Central memory CD4-positive, alpha-beta T cell (primary cell): Measurements from ENCODE around the gene C17orf50.

Experiments used
- DNase-seq: peaks from one replicate; pipeline ENCODE4 v3.0.0; 2022
- total RNA-seq, 3 experiments: gene quantifications; one replicate each; lab custom pipeline; 2026; lab: John Stamatoyannopoulos, UW

The C17orf50 gene
- 0 reads per million in 3 experiments for total RNA-seq

DNA sequence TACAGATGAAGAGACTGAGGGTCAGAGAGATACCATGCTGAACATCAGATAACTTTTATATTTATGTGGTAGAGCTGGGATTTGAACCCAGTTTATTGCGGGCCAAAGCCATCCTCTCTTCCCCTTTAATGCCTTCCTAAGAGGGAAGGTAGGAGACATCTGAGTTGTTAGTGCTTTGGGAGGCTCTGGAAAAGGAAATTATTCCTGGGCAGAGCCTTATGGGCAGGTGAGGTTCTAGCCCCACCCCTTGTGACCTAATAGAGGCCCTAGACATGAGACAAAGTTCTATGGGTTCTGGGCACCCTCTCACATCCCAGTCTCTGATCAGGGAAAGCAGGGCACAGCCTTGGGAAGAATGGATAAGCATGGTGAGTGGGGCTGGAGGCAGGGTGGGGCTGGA is at the start of gene C17orf50:
Gene C17orf50, plus strand, starts transcription at position 301 of the 400 bp plus-strand sequence. Its CDS starts 55 bp downstream, at position 356.
- no peak for DNase-seq

DNA sequence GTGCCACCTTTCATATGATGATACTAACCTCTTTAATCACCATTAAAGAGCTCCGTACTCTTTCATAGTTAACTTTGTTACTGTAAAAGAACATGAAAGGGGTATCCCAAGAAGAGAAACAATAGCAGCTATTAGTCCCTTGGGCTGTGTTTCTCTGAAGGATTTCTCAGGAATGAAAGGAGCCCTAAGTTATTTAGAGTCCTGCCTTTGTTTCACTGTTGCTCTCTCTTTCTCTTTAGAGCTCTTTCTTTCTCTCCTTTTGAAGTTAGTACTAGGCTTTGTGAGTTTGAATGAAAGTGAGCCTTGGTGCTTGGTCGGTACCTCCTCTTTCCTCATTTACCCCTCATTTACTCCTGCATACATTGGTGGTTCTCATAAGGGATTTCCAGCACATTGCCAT is 49.7 kb upstream of the C17orf50 start:
- DNase-seq, result no peak

DNA sequence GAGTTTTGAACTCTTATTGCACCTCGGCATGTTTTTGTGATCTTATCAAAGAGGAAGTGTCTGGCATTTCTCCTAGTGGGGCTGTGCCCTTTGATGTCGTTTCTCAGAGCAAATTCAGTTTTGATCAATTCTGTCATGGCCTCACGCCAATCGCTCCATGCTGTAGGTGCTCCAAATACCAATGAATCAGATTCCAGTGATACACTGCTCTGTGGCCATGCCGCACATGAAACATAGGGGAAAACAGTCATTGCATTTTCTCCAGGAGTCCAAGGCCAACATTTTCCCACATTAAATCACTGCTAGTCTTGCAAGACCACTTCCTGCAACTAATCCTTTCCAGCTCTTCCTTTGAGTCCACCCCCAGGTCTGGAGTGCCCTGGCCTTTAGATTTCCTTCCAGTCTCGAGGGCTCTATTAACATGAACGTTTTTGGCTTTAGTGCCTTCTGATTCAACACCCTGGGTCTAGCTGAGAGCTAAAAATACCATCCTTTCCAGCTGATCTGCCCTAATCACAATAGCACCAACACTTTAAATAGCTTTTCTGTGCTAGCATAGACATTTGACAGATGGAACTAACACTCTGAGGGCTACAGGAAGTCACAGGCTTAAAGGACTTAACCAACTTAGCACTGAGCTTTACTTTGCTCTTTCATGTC is 47.5 kb upstream of the C17orf50 start:
- no peak for DNase-seq

DNA sequence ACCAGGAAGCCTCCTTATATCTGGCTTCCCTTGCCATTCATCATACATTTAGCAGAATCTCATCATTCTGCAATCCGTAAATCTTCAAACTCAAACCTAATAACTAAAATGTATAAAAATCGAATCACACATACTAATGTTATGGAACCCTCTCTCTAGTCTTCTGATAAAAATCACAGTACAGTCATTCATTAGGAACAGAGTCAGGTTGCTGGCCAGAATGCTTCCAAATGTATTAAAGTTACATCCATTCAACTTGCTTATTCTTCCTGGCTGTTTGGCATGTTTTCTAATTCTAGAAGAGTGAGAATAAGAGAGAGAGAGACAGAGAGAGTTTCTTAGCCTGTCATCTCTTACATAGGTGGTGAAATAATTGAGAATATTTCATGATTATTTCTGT is 45.7 kb upstream of the C17orf50 start:
- DNase-seq, result no peak

DNA sequence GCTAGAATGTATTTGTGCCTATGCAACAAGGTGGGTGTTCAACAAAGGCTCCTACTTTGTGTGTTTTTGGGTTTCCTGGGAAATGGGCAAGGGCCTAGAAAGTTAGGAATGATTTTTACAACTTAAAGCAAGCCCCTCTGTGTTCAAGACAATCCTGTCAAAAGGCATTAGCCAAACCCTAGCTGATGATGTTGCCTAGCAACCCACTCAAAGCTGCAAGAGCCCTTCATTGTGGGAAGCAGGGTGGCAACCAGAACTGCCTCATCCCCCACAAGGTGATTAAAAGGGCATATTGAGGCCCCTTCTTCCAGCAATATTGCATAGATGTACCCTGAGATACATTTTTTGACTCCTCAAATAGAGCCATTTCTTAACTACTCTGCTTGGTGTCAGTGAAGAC is 45.3 kb upstream of the C17orf50 start:
- no peak for DNase-seq

DNA sequence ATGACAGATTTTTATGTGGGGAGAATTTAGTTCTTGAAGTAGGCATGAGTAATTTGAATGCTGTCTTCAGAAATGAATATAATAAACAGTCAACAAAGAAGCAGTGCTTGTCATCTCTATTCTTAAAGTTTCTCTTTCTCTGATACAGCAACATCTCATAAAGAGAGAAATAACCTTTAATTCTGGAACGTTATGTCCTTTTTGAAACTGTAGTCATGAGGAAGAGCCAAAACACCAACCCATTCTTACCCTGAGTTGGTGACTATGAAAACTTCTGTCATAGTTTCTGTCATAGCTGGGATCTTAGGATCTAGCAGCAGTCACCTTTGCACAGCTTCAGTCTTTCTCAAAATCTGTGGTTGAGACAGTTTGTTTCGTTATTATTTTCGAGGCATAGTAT is 44.5 kb upstream of the C17orf50 start:
- no peak for DNase-seq

DNA sequence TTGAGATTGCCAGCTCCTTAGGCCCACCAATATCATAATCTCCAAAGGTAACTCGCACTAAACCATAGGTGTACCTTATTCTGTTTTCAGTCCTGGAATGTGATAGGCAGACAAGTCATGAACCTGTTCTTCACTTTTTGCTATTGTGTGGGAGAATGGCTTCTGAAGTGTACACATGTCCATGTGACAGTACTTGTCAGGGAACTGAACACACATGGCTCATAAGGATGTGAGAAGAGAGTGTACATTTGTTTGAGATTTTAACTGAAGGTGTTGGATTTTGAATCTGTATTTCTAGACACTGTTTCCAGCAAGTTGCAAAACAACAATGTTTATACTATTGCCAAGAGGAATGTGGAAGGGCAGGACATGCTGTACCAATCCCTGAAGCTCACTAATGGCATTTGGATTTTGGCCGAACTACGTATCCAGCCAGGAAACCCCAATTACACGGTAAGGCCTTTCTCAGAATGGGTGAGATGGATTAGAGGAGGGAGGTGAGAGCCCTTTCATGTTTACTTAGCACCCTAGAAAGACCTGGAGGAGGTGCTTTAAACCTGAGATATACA is 43.7 kb upstream of the C17orf50 start:
- DNase-seq, result no peak

DNA sequence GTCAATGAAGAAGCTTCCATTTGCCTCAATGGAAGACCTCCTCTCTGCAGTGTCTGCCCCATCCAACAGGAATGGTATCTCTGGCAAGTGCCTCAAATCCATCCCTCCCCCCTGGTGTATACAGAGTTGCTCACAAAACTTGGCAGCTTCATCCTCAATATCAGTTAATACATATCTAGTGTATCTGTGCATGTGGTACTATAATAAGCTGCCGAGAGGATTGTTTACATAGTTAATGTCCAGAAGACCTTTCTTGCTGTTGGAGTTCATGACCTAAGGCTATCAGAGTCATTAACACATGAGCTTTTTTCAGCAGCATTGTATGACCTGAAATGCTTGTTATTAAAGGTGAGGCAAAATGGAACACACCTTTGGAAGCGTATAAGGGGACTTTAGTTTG is 43.2 kb upstream of the C17orf50 start:
- DNase-seq, result no peak

DNA sequence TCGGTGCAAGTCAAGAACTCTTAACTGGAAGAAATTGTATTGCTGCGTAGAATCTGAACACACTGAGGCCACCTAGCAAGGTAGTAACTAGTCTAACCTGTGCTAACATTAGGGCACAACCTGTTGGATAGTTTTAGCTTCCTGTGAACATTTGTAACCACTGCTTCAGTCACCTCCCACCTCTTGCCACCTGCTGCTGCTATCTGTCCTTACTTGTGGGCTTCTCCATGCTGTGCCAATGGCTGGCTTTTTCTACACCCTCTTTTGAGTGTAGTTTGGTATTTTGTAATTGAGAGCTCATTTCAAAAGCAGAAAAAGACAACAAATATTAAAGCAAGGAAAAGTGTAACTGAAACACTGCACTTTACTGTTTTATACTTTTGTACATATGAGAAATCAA is 37.0 kb upstream of the C17orf50 start:
- DNase-seq, result no peak

DNA sequence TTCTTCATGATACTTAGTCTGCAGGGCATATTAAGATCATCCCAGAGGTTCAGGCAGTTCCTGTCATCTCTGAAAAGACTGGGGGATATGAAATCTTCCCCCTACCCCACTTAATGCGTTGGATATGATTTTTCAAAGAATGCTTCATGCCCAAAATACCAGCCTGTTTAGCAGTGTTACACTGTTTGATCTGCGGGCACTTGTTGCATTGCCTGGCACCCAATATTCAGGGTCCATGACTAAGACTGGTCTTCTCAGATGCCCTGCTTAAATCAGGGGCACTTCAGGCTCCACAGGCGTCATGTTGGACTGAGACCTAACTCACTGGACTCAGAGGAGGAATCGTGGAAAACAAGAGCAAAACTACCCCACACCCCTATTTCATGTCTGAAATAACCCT is 35.6 kb upstream of the C17orf50 start:
- DNase-seq, result no peak

DNA sequence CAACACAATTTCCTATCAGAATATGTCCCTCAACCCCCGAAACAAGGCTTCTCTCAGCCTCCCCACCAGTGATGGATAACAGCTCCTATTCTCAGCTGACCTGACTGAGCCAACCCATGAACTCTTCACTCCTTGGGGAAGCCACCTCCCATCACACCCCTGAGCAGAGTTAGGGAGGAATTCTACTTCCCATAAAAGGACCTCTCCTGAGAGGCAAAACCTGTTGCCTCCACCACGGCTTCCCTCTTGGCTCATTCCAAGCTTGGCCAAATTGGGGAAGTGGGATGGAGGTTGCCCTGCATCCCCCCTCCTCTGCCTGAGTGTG is 34.9 kb upstream of the C17orf50 start:
- DNase-seq, result no peak

DNA sequence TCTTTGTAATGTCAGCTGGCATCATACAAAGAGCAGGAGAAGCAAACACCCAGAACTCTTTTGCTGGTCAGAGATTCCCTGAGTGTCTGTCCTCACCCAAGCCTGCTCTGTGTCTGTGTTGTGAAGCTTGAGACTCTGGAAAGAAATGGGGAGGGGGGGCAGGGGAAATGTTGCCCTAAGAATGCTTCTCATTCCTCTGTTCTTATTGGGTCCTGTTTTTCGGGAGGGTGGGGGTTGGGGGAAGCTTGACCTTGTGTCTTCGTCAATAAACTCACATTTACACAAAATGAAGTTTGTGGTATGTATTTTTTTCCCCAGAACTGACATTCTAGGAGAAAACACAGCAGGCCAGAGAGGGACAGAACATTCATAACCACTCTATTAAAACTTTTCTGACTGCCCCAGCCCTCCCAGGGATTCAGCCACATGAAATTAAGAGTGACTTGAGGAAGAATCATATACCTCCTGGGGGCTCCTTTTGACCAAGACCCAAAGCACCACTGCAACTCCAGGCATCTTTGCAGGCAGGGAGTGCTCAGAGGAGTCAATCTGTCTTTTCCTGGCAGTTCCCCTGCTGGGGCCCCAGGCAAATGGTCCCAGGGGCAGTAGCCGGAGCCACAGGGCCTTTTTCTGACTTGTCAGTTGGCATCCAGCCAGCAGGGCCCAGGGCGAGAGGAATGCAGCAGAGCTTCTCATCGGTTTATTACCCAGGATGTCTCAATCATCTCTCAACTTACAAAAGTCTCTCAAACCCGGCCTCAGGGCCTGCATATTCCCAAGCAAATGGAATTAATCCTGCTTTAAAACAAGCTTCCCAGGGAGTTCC is 34.3 kb upstream of the C17orf50 start:
- DNase-seq, result no peak

DNA sequence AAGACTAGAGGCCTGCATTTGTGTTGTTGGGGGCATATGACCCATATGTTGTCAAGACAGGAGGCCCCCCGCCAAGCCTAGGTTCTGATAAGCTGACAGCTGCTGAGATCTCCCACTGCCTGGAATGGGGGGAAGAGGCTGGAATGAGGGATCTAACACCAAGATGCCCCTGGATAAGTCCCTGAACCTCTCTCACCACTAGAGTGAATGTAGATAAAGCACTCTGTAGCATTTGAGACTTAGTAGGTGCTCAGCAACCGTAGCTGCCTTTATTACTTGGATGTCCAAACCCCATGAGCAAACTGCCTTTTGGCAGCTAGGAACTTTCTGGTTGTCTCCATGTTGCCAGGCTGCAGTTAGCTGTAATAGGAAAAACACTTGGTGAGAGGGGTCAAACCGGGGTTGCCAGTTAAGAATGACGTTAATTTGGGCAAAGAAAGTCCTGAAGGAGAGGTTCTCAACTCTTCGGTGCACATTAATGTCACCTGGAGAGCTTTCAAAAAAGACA is 33.7 kb upstream of the C17orf50 start:
- DNase-seq, result no peak

DNA sequence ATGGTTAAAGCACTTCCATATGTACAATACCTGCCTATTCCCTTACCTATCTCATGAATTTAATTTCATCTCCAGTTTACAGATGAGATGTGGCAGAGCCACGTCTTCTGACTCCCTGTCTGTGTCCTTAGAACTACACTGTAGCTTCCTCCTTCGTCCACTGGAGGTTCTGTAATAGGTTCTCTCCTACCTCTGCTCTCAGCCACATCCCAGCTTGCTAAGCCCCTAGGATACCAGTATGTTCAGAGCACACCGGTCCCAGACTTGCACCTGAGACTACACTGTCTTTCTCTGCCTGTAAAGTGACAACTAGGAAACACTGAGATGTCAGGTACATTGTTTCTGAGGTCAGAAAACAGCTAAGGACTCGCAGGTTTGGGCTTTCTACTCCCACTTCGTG is 33.1 kb upstream of the C17orf50 start:
- DNase-seq, result no peak

DNA sequence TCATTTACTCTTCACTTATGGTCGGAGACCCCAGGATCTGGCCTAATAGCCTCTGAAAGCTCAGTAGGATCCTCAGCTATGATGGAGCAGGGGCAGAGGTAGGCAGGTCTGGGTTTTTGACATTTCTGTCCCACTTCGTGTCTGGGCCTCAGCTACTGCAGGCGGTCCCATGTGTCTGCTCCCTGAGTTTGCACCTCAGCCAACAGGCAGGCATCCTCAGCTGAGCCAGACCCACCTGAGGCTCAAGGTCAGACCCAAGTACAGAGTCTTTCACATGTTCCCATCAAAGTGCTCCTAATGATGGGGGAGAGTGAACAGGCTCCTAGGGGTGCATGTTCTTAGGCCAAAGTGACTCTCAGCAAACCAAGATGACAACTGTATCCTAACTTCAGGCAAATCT is 32.1 kb upstream of the C17orf50 start:
- DNase-seq, result no peak

DNA sequence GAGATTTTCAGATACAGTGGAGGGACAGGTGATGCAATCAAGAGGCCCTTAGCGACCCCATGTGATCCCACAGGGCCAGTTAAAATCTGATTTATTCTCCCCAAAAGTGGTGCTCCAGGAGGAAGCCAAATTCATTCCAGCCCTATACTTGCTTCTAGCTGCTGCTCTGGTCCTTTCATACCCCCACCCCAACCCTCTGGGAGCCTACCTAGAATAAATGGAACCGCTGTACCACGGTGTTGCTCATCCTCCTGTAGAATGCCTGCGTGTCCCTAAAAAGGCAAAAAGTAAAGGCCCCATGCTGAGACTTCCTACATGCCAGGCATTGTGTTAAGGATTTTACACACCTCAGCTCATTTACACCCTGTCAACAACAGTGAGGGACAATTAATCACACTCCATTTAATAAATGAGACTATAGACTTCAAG is 31.3 kb upstream of the C17orf50 start:
- no peak for DNase-seq

DNA sequence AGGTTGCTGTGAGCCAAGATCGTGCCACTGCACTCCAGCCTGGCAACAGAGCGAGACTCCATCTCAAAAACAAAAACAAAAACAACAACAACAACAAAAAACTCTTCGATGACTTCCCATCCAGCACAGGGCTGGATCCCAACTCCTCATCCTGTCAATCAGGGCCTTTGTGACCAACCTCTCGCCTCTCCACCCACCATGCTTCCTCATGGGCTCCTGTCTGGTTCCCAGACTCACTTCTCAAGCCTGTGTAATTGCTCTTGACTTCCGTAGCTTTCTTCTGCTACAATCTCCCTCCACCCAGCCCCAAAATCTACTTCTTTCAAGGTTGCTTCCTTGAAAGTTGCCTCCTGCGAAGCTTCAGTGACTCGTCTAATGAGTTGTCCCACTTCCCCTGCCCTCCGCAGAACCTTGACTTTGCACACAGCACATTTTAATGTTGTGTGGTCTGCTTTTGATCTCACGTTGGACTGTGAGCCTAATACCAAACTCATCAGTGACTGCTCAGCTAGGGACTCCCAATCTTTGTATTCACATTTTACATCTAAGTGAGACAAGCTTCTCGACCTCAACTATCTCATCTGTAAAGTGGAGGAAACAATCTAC is 30.2 kb upstream of the C17orf50 start:
- no peak for DNase-seq

DNA sequence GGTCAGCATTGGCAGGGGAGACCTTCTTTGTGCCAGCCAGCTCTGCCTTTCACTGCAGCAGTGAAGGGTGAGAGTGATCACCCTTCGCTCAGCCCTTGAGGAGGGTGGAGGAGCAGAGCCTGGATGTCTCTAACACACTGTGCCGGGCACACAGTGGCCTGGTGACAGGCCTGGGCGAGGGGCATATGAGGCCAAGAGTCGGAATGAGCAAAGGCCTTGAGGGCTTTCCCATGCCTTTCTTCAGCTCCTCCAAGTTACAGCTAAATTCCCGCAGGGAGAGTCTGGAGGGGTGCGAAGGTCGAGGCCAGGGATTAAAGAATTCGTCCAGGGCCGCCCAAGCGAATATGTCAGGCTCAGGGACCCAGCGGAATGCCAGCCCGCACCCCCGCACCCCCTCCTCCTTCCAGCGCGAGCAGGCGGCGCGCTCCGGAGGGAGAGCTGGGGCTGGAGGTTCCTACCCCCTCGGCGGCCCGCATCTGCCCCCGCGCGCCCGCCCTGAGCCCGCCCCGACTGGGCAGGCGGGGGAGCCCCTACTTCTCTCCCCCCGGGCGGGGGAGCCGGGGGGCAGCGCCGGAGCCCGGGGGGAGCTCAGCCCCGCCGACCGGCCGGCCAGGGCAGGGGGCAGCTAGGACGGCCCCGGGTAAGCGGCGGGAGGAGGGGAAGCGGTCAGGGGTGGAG is 29.3 kb upstream of the C17orf50 start, which contains the start of gene RASL10B:
Gene RASL10B, plus strand, starts transcription at position 401 of the 678 bp plus-strand sequence. CDS start 3,546 bp downstream, outside the sequence.
- DNase-seq, result peak; percentile 37

DNA sequence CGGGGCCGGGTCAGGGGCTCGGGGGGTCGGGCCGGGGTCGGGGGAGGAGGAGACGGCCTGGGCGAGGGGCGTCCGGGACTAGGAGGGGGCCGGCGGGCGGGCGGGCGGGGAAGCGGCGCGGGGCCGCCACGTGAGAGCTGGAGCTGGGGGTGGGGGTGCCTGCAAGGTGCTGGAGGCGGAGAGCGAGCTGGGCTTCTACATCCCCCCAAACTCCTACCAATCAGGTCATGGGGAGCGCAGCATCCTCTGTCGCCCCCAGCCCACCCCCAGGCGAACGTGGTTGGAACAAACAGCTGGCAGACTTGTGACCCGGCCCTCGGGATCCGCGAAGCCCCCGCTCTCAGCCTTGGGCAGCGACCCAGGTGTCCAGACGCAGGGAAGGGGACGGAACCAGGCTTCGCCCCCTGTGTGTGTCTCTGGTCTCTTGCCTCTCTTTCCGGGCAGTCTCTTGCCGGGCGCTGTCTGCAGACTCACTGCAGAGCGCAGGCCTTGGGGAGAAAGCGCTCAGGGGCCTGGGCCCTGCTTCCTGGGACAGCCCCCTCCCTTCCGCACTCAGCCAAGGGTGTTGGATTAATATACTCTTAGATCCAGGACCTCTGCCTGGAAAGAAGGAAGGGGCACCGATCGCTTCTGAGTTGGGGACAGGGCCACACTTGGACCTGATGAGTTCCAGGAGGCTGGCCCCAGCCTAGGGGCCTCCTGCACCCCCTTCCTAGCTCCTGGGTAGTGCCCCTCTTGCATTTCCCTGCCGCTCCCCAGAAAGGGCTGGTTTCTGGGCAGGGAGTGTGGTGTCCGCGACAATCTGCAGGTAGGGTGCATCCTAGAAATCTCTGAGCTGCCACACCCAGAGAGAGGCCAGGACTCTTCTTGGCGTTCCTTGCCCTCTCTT is 28.5 kb upstream of the C17orf50 start:
- no peak for DNase-seq

DNA sequence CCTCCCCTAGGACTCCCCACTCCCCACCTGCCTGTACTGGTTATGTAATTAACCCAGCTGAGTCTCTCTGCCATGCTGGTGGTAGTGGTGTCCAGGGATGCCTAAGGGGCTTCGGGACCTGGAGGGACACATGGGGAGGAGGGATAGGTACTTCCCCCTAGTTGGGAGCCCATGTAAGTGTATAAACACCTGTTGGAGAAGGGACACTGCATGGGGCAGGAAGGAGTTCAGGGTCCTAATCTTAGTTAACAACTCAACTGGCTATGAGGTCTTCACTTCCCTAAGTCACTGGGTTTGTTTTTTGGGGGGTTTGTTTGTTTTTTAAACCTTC is 27.9 kb upstream of the C17orf50 start:
- DNase-seq, result no peak

DNA sequence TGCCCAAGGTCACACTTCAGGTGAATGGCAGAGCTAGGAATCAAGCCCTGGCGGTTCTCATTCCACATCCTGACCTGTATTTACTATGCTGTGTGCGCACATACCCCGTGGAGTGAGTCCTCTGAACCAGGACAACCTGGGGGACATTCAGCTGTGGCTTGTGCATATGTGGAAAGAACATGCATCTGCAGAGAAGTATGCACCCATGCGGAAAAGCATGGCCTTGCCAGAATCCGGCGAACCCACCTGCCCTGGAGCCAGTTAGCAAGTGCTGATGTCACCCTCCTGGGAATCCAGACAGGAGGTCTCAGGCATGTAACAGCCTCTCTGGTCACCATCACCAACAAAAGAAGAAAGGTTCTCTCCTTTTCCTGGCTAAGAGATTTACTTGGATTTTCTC is 27.3 kb upstream of the C17orf50 start:
- no peak for DNase-seq

DNA sequence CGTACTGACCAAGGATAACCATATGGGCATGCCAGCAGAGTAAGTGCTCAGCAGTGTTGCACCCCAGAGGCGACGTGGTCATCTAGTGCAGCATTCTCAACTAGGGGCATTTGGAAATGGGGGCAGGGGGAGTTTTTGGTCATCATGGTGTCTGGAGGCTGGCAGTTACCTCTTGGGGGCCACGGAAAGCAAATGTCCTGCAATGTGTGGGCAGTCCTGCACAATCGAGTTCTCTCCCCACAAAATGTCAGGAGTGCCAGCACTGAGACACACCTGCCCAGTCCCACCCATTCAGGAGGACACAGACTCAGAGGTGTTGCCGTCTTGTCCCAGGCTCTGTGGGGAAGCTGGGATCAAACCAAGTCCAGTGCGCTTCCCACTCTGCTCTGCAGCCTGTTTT is 26.3 kb upstream of the C17orf50 start:
- DNase-seq, result no peak
